ES-I3 (cell line): ENCODE data around the gene PTPA.

ENCODE experiments used
- H3K36me3 ChIP-seq: 2 replicates; pipeline ENCODE4 v1.6.1; 2013; ENCODE audit warnings: mild to moderate bottlenecking, low read length, control low read depth, moderate library complexity; ENCODE audit not compliant: insufficient read depth
- H3K4me1 ChIP-seq: 2 replicates; pipeline ENCODE4 v1.6.1; 2013; ENCODE audit warnings: mild to moderate bottlenecking, control low read depth, low read length; ENCODE audit not compliant: insufficient read depth
- H3K9ac ChIP-seq: 2 replicates; pipeline ENCODE4 v1.6.1; 2013; ENCODE audit warnings: low read depth, mild to moderate bottlenecking, low read length, moderate library complexity
- H3K9me3 ChIP-seq: 2 replicates; pipeline ENCODE4 v1.6.1; 2013; ENCODE audit warnings: mild to moderate bottlenecking, low read length, moderate library complexity; ENCODE audit not compliant: control insufficient read depth, insufficient read depth

The PTPA gene

DNA sequence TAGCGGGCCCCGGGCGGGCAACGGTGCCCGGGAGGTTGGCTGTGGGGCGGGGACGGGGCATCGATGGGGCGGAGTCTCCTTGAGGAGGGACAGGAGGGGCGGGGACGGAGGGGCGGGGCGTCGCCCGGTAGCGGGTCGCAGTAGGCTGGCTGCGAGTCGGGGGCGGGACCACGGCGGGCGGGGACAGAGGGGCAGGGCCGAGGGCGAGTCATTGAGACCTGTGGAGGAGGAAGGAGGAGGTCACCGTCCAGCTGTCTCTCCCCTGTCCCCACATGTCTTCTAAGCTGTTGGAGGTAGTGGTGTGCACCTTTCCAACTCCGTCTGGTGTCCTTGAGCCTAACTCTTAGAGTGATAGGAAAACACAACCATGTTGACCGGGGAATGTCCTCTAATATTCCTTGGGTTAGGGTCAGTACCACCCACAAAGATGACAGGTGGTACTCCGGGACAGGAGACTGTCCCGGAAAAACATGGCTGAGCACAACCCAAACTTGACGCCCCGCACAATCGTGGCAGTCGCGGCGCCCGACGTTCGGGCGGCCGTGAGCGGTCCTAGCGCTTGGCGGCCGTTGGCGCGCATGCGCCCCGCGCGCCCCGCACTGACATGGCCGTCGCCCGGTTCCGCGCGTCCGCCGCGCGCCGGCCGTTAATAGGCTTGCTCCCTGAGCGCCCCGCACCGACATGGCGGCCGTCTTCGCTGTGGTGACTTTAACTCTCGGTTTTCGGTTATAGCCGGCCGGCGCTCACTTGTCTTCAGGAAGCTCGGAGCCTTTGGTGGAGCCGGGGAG is at the start of gene PTPA, which contains the start of gene CRAT:
Gene PTPA (plus strand): TSS at position 676 of the 788 bp plus-strand sequence. CDS start 186 bp downstream, outside the sequence.
Gene CRAT (minus strand): TSS at position 54 of the 788 bp plus-strand sequence. CDS start 284 bp downstream, outside the sequence.
- Histone ChIP-seq H3K9me3 (no peaks in the 10 kb centered on the region), H3K36me3 (no peaks in the 10 kb centered on the region), H3K4me1 (no peaks in the 10 kb centered on the region), H3K9ac (peak within 1 kb of the TSS; percentile 98)

DNA sequence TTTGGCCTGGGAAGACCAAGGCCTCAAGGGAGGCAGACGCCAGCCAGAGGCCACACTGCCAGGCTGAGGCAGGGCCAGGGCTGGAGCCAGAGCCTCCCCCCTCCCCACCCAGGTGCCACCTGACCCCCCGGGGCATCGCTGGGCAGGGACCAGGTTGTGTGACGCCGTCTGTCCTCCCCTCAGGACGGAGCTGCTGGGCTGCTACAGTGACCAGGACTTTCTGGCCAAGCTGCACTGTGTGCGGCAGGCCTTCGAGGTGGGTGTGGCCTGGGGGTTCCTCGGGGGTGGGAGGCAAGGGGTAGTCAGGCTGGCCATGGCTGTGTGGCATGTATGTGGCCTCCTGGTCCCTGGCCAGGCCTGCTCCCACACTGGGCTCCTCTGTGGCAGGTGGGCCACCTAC is 48.2 kb upstream of the PTPA start:
- no peaks in the 10 kb centered on the region; the same call in 1 of the 2 replicates for H3K36me3 ChIP-seq

DNA sequence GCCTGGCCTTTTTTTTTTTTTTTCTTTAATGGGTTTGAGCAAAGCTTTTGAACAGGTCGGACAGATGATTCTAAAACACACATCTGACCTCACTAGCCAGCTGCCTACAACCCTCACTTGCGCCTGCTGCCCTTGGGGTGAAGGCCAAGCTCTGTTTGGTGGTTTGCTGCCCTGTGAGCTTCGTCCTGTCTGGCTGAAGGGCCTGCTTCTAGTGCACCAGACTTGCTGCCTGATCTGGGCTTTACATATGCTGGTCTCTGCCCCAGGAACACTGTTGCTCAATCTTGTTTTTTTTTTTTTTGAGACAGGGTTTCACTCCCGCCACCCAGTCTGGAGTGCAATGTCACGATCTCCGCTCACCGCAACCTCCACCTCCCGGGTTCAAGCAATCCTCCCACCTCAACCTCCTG is 46.7 kb upstream of the PTPA start:
- Histone ChIP-seq H3K36me3 (no peaks in the 10 kb centered on the region; the same call in 1 of the 2 replicates), H3K9ac (no peak overlapping the region), H3K4me1 (no peaks in the 10 kb centered on the region), H3K9me3 (no peaks in the 10 kb centered on the region)

More for the DNA sequence above, 48.2 kb upstream of the PTPA start:
- Histone ChIP-seq H3K9ac (no peak overlapping the region), H3K4me1 (no peaks in the 10 kb centered on the region), H3K9me3 (no peaks in the 10 kb centered on the region)

DNA sequence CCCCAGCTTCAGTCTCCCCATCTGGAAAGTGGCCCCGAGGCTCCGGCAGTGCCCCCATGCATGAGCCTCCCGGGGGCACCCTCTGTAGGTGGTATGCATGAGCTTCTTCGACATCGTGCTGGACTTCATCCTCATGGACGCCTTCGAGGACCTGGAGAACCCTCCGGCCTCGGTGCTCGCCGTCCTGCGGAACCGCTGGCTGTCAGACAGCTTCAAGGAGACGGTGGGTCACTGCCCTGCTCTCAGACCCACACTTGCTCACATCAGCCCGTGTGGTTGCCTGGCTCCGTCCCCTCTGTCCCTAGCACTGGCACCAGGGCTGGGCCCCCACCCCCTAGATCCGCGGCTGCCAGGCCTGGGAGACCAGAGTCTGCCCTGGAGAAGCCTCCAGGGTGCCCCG is 43.1 kb upstream of the PTPA start:
- Histone ChIP-seq H3K9ac (no peak overlapping the region), H3K36me3 (no peaks in the 10 kb centered on the region; the same call in 1 of the 2 replicates), H3K9me3 (no peaks in the 10 kb centered on the region), H3K4me1 (peaks cover 22% of the 10 kb centered on the region)

DNA sequence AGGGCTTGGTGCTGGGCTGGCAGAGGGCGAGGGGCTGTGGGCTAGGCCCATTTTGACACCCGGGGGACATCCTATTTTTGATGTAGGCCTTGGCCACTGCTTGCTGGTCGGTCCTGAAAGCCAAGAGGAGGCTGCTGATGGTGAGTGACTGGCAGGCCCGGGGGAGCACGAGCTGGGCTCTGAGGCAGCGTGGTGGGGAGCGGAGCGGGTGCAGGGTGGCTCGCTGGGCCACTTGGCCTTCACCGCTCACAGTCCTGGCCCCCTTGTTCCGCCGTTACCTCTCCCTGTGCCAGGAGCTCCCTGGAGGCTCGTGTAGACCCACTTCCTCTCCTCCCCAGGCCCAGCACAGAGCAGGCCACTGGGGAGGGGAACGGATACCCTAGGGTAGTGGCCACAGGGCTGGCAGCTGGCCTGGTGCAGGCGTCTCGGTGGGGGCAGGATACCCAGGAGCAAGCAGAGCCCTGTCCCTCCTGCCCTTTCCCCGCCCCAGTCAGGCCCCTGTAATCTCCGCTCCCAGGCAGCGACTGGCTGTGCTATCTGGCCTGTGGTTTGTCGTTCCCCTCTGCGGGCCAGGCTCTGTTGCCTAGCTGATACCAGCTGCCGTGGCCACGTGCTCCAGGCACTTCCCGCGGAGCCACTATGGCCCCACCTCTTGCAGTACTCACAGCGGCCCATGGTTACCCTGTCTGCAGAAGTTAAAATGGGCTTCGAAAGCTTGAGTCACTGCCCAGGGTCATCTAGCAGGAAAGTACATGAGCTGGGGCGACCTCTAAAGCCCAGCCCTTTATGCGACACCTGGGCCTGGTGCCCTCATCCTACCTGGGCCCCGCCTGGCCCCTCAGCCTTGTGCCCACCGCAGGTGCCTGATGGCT is 42.0 kb upstream of the PTPA start:
- no peak overlapping the region for H3K9ac ChIP-seq
- H3K36me3 ChIP-seq = no peaks in the 10 kb centered on the region; the same call in 1 of the 2 replicates

DNA sequence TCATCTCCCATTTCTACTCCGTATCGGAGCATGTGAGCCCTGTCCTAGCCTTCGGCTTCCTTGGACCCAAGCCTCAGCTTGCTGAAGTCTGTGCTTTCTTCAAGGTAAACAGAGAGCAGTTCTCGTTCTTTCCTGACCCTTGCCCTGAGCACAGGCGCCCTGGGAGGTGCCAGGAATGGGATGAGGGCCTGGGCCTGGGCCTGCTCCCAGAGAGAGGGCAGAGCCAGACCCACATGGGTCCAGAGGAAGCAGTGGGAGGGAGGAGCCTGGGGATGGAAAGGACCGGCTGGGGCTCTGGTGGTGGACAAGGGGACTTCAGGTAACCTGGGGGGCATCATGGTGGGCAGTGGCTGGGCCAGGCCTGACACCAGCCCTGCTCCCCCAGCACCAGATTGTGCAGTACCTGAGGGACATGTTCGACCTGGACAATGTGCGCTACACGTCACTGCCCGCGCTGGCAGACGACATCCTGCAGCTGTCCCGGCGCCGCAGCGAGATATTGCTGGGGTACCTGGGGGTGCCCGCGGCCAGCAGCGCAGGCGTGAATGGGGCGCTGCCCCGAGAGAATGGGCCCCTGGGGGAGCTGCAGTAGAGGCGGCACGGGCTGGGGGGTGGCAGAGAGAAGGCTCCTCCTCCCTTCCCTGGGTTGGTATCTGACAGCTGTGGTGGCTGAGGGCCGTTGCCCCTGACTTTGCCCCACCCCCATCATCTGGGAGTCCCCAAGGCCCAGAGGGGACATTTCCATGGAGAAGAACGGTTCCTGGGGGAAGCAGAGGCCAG is 41.2 kb upstream of the PTPA start:
- Histone ChIP-seq H3K9ac (no peak overlapping the region), H3K36me3 (no peaks in the 10 kb centered on the region; the same call in 1 of the 2 replicates), H3K4me1 (peaks cover 22% of the 10 kb centered on the region), H3K9me3 (no peaks in the 10 kb centered on the region)

More for the DNA sequence above, 42.0 kb upstream of the PTPA start:
- no peaks in the 10 kb centered on the region for H3K9me3 ChIP-seq
- peaks cover 22% of the 10 kb centered on the region for H3K4me1 ChIP-seq

DNA sequence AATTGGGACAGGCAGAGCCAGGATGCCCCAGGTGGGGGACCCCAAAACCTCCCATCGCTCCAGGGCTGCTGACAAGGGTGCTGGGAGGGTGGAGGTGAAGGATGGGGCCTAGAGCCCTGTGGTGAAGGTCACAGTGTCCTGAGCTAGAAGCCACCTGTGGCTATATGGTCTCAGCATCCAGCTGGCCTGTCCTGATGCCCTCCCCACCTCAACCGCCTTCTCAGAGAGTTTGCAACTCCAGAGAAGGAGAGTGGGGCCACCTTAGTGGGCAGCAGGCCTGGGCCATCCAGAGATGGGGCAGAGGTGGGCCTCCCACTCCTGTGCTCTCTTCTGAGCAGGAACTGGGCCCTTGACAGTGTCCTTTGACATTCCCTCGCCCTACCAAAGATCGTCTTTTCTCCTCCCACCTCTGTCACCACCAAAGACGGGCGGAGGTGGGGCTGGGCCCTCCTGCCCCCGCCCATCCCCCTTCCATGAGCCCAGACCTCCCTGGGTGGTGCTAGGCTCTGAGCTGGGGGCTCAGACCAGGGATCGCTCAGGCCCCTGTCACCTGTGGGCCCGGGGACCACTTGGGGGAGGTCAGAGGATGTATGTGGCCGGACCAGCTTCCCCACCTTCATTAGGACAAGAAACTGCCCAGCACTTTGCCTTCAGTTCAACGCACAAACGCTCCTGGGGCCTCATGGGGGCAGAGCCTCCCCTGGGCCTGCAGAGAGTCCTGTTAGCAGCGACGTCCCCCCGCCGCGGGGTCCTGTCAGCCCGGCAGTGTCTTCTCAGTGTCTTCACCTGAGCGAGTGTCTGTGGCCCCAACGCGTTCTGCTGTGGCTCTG is 40.3 kb upstream of the PTPA start:
- Histone ChIP-seq H3K9me3 (no peaks in the 10 kb centered on the region), H3K36me3 (no peaks in the 10 kb centered on the region; the same call in 1 of the 2 replicates), H3K4me1 (peaks cover 22% of the 10 kb centered on the region), H3K9ac (no peak overlapping the region)

DNA sequence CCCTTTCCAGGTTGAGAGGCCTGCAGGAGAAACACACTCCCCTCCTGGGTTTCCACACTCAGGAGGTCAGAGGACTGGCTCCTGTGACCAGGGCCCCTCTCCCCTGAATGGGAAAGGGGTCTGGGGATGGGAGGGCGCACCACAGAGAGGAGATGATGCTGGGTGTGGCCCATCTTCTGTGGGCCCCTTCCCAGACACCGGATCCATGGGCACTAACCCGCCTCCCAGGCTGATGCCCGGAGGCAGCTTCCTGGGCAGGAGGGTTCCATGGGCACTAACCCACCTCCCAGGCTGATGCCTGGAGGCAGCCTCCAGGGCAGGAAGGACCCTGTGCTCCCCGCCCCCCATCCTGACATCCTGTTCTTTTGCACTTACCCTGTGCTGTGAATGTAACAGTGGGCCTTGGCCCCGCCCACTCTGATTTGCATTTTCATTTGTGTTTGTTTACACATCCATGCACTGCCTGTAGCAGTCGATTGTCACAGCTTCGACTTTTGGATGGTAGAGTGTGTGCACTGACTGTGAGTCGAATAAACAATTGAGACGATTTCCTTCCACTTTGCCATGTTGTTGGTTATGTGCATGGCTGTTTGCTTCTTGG is 39.6 kb upstream of the PTPA start:
- peak overlapping the region; percentile 12; the same call in 1 of the 2 replicates for H3K9ac ChIP-seq
- H3K4me1 ChIP-seq = peaks cover 22% of the 10 kb centered on the region
- no peaks in the 10 kb centered on the region for H3K36me3 ChIP-seq
- no peaks in the 10 kb centered on the region for H3K9me3 ChIP-seq

DNA sequence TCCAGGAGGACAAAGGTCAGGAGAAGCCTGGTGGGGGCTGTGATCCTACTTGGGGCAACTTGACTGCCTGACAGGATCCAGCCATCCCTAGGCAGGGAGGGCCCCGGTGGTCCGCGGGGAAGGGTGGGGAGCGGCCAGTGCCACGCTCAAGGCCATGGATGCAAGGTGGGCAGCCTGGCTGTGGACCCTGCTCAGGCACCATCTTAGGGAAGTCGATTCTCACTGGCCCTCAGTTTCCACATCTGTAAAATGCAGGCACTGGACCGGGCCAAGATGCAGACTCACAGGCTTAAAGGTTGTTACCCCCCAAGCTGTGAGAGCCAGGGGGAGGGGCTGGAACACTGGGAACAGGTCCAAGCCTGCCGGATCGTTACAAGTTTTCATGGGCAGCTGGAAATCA is 39.0 kb upstream of the PTPA start:
- Histone ChIP-seq H3K9me3 (no peaks in the 10 kb centered on the region), H3K9ac (peak overlapping the region; percentile 12; the same call in 1 of the 2 replicates), H3K36me3 (no peaks in the 10 kb centered on the region), H3K4me1 (peaks cover 22% of the 10 kb centered on the region)

DNA sequence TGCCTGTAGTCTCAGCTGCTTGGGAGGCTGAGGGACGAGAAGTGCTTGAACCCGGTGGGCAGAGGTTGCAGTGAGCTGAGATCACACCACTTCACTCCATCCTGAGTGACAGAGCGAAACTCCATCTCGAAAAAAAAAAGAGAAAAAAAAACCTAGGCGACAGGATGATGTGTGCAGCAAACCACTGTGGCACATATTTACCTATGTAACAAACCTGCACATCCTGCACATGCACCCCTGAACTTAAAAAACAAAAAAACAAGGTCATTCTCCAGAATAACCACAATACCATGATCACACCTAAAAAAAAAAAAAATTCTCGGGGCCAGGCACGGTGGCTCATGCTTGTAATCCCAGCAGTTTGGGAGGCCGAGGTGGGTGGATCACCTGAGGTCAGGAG is 37.8 kb upstream of the PTPA start:
- Histone ChIP-seq H3K36me3 (no peaks in the 10 kb centered on the region), H3K9me3 (no peaks in the 10 kb centered on the region), H3K9ac (no peak overlapping the region), H3K4me1 (peaks cover 22% of the 10 kb centered on the region)

DNA sequence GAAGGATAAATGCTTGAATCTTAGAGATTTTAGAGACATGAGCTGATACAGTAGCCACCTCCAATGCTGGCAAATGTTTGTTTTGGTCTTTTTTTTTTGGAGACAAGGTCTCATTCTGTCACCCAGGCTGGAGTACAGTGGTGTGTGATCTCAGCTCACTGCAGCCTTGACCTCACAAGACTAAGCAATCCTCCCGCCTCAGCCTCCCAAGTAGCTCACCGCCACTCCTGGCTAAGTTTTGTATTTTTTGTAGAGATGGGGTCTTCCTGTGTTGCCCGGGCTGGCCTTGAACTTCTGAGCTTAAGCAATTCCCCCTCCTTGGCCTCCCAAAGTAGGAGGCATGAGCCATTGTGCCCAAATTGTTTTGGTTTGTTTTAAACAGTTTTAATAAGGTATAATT is 37.1 kb upstream of the PTPA start:
- no peaks in the 10 kb centered on the region for H3K36me3 ChIP-seq
- H3K4me1 ChIP-seq = peaks cover 22% of the 10 kb centered on the region
- H3K9ac ChIP-seq = no peak overlapping the region
- H3K9me3 ChIP-seq = no peaks in the 10 kb centered on the region

DNA sequence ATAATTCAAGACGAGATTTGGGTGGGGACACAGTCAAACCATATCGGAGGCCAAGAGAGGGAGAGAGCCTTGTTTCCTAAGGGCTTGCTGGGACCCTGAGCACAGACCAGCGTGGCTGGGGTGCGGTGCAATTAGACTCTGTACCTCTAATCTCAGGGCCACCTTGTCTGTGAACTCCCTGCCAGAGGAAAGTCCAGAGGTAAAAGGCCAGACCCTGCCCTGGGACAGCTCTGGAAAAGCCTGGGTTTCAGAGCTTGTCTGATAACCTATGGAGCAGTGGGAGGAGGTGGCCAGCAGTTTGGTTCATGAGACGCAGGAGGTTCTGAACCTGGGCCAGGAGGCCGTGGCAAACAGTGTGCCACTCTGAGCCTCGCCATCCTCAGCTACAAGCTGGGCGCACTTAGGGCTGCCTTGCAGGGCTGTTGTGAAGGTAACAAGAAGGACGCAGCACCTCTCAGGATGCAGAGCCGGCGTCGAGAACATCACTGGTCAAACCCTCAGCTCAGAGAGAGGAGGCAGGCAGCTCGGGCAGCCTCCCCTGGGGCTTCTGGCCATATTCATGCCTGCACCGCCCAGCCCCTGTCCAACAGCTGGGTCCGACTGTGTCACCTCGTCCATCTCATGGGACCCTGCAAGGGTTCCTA is 35.1 kb upstream of the PTPA start:
- Histone ChIP-seq H3K36me3 (no peaks in the 10 kb centered on the region), H3K9me3 (no peaks in the 10 kb centered on the region), H3K4me1 (peaks cover 13% of the 10 kb centered on the region), H3K9ac (no peak overlapping the region)

DNA sequence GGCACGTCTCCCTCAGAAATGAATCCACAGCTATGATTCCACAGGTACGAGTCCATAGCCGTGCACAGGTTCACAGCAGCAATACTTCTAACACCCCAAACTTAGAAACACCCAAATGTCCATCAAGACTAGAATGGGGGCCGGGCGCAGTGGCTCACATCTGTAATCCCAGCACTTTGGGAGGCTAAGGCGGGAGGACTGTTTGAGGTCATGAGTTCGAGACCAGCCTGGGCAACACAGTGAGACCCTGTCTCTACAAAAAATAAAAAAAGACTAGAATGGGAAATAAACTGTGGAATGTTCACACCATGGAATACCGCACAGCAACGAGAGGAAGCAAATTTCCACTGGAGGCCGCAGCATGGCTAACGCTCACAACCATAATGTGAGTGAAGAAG is 34.6 kb upstream of the PTPA start:
- H3K4me1 ChIP-seq = peaks cover 8% of the 10 kb centered on the region
- H3K36me3 ChIP-seq = no peaks in the 10 kb centered on the region
- no peaks in the 10 kb centered on the region for H3K9me3 ChIP-seq
- H3K9ac ChIP-seq = no peak overlapping the region
